GM06990 (cell line): ENCODE data around the gene S100A13.

ENCODE experiments used
- DNase-seq: peaks from one replicate; pipeline ENCODE4 v3.0.0-alpha.2; 2011; ENCODE audit not compliant: insufficient read length; ENCODE audit errors: extremely low read depth
- H3K27me3 ChIP-seq: replicated peaks from 2 replicates; pipeline ENCODE4 v1.6.0; 2011; ENCODE audit warnings: low read length; ENCODE audit not compliant: control insufficient read depth, insufficient read depth
- H3K36me3 ChIP-seq: 2 replicates; pipeline ENCODE4 v1.5.1; 2011; ENCODE audit warnings: low read length; ENCODE audit not compliant: control insufficient read depth, insufficient read depth
- H3K4me3 ChIP-seq: replicated peaks from 2 replicates; pipeline ENCODE4 v1.5.1; 2011; ENCODE audit warnings: low read depth, mild to moderate bottlenecking, control low read depth, low read length
- CTCF ChIP-seq: IDR thresholded peaks from 2 replicates; pipeline ENCODE4 v1.5.1; 2011; ENCODE audit warnings: low read length, control low read depth, mild to moderate bottlenecking, inconsistent platforms; ENCODE audit not compliant: insufficient read depth, poor library complexity, severe bottlenecking

Gene S100A13

GRCh38 chr1:153659656-153660055 is 32.4 kb upstream of the S100A13 start:
- Histone ChIP-seq H3K27me3 (no peaks in the 10 kb centered on the region), H3K4me3 (peak overlapping the region; percentile 85), H3K36me3 (peaks cover 18% of the 10 kb centered on the region)
- no peak for DNase-seq
- TF ChIP-seq CTCF, result no peak

GRCh38 chr1:153659175-153659534 is 31.9 kb upstream of the S100A13 start:
- Histone ChIP-seq H3K4me3 (peak overlapping the region; percentile 85), H3K27me3 (no peaks in the 10 kb centered on the region), H3K36me3 (peaks cover 16% of the 10 kb centered on the region)
- no peak for TF ChIP-seq CTCF
- DNase-seq, result no peak

GRCh38 chr1:153658400-153659174 is 31.3 kb upstream of the S100A13 start, which contains the start of gene SNAPIN:
Gene SNAPIN, plus strand, starts transcription at chr1:153658703. Its CDS starts 41 bp downstream, at chr1:153658744.
- peak within 1 kb of the TSS; percentile 85 for H3K4me3 ChIP-seq
- H3K36me3 ChIP-seq, result peaks cover 16% of the 10 kb centered on the region
- DNase-seq, result peak; percentile 94
- H3K27me3 ChIP-seq, result no peaks in the 10 kb centered on the region
- TF ChIP-seq CTCF, result no peak

GRCh38 chr1:153655333-153655732 is 28.0 kb upstream of the S100A13 start:
- no peak for TF ChIP-seq CTCF
- DNase-seq, result no peak
- no peaks in the 10 kb centered on the region for H3K27me3 ChIP-seq
- no peaks in the 10 kb centered on the region for H3K36me3 ChIP-seq
- no peak overlapping the region for H3K4me3 ChIP-seq

- H3K27me3 ChIP-seq, result no peaks in the 10 kb centered on the region
- DNase-seq, result no peak
- no peak overlapping the region for H3K4me3 ChIP-seq
- TF ChIP-seq CTCF, result no peak
- H3K36me3 ChIP-seq, result no peaks in the 10 kb centered on the region
Observed at GRCh38 chr1:153652805-153653500, 25.6 kb upstream of the S100A13 start.
